Measurements from ENCODE around the gene TMEM234. TPM values are rescaled to one million over a fixed set of nuclear protein-coding genes. Genes with fewer than 3 reads are reported as not detected.

The TMEM234 gene
- polyA plus RNA-seq, 2 of the 4 experiments (the other 2 are of a cell fraction) = 8.4 to 12.1 TPM

- TF ChIP-seq ZC3H11A (IDR thresholded peaks at IDR 0.05) (no peak), RFX5 (IDR thresholded peaks at IDR 0.05) (no peak), HEYL (CRISPR knock-in tag; IDR thresholded peaks at IDR 0.05) (no peak), POLR2A (IDR thresholded peaks at IDR 0.05; ENCODE audit: low read length) (no peak)
Observed at GRCh38 chr1:32221581-32221979, 573 bp downstream of the TMEM234 start (continued).

DNA sequence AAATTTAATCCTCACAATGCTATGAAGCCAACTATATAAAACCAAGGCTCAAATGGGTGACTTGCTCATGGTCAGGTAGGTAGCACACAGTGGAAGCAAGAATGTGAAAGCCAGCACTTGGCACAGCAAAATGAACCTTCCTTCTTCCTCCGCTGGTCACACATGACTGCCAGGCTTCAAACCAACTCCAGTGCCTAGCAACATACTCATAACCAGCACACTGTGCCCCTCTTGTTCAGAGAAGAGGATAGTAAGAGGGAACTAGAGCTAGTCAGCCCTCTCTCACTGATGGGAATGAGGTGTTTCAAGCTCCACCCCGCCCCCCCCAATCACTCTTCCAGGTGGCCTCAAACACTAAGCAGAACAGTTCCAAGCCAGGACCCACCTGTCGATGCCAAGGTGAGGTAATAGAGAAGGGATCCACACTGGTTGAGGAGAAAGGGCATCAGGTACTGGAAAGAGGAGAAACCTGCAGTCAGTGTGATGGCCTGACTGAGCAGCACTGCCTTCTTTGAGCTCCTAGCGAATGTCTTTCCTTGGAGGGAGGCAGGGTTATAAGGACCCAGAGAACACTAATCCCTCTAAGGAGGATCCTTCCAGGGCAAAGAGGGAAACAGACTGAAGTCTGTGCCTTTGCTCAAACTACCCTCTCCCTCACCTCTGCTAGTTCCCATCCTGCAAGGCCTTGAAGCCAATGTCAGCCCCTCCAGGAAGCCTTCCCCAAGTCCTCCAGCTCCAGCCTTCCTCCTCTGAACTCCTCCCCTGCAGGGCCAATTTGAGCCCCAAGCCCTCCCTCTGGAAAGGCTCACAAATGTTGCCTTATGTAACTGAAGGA lies 1.2 kb downstream of the TMEM234 start:
- ATAC-seq = no peak

GRCh38 chr1:32219022-32219421 lies 3.1 kb downstream of the TMEM234 start:
- CTCF ChIA-PET = interaction anchor here (1.2 to 10.4 kb wide), 3 partner anchors 21 to 98 kb away, joined by 4 to 96 read pairs (median 20); partner anchors contain the start of genes FAM167B and LCK
- H3K9me3 ChIP-seq = no peaks in the 10 kb centered on the region
- FAIRE-seq (no peak), ATAC-seq (no peak), DNase-seq (ENCODE audit: low read depth in 1 of 2, low spot score in 1 of 2) (no peak)
- no peak overlapping the region for H3K4me2 ChIP-seq
- H3K4me3 ChIP-seq = no peak overlapping the region
- H3K4me1 ChIP-seq = peaks cover 17% of the 10 kb centered on the region
- H3K27ac ChIP-seq = no peak overlapping the region
- POLR2A ChIA-PET = no interaction called here
- 87% methylated on average over 7 of the region's 7 CpGs for WGBS (ENCODE audit: missing lambda C conversion rate)
- no peak for TF ChIP-seq FOSB (CRISPR knock-in tag; IDR thresholded peaks at IDR 0.05)
- TF ChIP-seq ZFP36 (IDR thresholded peaks at IDR 0.05; ENCODE audit: borderline replicate concordance, partially characterized antibody) = no peak
- TF ChIP-seq FOXS1 (CRISPR knock-in tag; IDR thresholded peaks at IDR 0.05) = no peak
- TF ChIP-seq TFCP2L1 (CRISPR knock-in tag; IDR thresholded peaks at IDR 0.05) = no peak
- no peak for TF ChIP-seq CEBPB (IDR thresholded peaks at IDR 0.05)
- no peak for TF ChIP-seq TP53 (CRISPR knock-in tag; IDR thresholded peaks at IDR 0.05)
- TF ChIP-seq PHF8 (IDR thresholded peaks at IDR 0.05; ENCODE audit: borderline replicate concordance, low read depth) = no peak
- TF ChIP-seq, protein P1, sequence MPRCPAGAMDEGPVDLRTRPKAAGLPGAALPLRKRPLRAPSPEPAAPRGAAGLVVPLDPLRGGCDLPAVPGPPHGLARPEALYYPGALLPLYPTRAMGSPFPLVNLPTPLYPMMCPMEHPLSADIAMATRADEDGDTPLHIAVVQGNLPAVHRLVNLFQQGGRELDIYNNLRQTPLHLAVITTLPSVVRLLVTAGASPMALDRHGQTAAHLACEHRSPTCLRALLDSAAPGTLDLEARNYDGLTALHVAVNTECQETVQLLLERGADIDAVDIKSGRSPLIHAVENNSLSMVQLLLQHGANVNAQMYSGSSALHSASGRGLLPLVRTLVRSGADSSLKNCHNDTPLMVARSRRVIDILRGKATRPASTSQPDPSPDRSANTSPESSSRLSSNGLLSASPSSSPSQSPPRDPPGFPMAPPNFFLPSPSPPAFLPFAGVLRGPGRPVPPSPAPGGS (IDR thresholded peaks at IDR 0.05) = no peak
- TF ChIP-seq SMC3 (IDR thresholded peaks at IDR 0.05) = no peak
- no peak for TF ChIP-seq JUN (IDR thresholded peaks at IDR 0.05)
- TF ChIP-seq FOSL2 (IDR thresholded peaks at IDR 0.05) = no peak
- no peak for TF ChIP-seq FOSL2 (CRISPR knock-in tag; IDR thresholded peaks at IDR 0.05)

More for the DNA sequence above, 1.2 kb downstream of the TMEM234 start:
- no peaks in the 10 kb centered on the region for H3K9me3 ChIP-seq
- peaks cover 18% of the 10 kb centered on the region for H3K4me1 ChIP-seq
- DNase-seq (ENCODE audit: low read depth in 1 of 2, low spot score in 1 of 2) (no peak), FAIRE-seq (no peak)
- H3K4me2 ChIP-seq = peak overlapping the region; percentile 94
- 90% methylated on average over 4 of the region's 4 CpGs for WGBS (ENCODE audit: missing lambda C conversion rate)
- ChIA-PET POLR2A (no interaction called here), CTCF (interaction anchor here (0.8 to 10.4 kb wide), 5 partner anchors 9 to 96 kb away, joined by 3 to 96 read pairs (median 4); partner anchors contain the start of genes FAM167B and LCK)
- H3K4me3 ChIP-seq = peak overlapping the region; percentile 86
- TF ChIP-seq KDM5A (IDR thresholded peaks at IDR 0.05) = no peak
- no peak for TF ChIP-seq TFCP2L1 (CRISPR knock-in tag; IDR thresholded peaks at IDR 0.05)
- TF ChIP-seq CTCF (IDR thresholded peaks at IDR 0.05) = no peak
- no peak for TF ChIP-seq ELK1 (IDR thresholded peaks at IDR 0.05; ENCODE audit: low read depth, low read length)
- TF ChIP-seq USF2 (IDR thresholded peaks at IDR 0.05) = no peak
- no peak for TF ChIP-seq NPAS2 (CRISPR knock-in tag; IDR thresholded peaks at IDR 0.05; ENCODE audit: borderline replicate concordance)
- no peak for TF ChIP-seq ZSCAN20 (CRISPR knock-in tag; IDR thresholded peaks at IDR 0.05)
- no peak for TF ChIP-seq GATA3 (IDR thresholded peaks at IDR 0.05; ENCODE audit: borderline replicate concordance)
- TF ChIP-seq, protein P2, sequence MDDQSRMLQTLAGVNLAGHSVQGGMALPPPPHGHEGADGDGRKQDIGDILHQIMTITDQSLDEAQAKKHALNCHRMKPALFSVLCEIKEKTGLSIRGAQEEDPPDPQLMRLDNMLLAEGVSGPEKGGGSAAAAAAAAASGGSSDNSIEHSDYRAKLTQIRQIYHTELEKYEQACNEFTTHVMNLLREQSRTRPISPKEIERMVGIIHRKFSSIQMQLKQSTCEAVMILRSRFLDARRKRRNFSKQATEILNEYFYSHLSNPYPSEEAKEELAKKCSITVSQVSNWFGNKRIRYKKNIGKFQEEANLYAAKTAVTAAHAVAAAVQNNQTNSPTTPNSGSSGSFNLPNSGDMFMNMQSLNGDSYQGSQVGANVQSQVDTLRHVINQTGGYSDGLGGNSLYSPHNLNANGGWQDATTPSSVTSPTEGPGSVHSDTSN (IDR thresholded peaks at IDR 0.05) = no peak
- peak overlapping the region; percentile 93 to 97 for H3K27ac ChIP-seq

Measured in A549 (cell line).